CD4-positive, alpha-beta T cell treated with Interleukin-17A for 4 hours (primary cell): ENCODE data around the gene PLAC1.

Experiments used
- DNase-seq: peaks from one replicate; pipeline ENCODE4 v3.0.0-alpha.2; 2020; ENCODE audit warnings: mixed read lengths

The PLAC1 gene, protein sequence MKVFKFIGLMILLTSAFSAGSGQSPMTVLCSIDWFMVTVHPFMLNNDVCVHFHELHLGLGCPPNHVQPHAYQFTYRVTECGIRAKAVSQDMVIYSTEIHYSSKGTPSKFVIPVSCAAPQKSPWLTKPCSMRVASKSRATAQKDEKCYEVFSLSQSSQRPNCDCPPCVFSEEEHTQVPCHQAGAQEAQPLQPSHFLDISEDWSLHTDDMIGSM

GRCh38 chrX:134658002-134658759, at the start of gene PLAC1:
TSS of gene PLAC1 (minus strand) at chrX:134658471. CDS start at chrX:134566682, 91,789 bp downstream.
- DNase-seq, result no peak

DNA sequence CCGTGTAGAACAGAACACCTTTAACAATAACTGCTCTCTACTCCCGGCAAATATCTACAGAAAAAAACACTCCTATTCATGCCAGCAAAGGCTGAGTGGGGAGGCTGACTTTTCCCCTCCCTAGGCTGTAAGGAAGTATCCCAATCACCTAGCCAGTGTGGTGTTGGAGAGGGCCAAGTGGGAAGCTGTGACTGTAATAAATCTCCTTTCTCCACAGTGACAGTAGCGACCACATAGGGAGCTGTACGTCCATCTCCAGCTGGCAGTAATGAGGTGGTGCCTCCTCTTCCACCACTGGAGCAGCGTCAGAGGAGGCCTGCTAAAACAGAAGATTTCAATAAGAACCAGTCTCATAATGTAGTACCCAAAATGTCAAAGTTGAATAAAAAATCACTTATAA, 47.9 kb upstream of the PLAC1 start:
- no peak for DNase-seq

DNA sequence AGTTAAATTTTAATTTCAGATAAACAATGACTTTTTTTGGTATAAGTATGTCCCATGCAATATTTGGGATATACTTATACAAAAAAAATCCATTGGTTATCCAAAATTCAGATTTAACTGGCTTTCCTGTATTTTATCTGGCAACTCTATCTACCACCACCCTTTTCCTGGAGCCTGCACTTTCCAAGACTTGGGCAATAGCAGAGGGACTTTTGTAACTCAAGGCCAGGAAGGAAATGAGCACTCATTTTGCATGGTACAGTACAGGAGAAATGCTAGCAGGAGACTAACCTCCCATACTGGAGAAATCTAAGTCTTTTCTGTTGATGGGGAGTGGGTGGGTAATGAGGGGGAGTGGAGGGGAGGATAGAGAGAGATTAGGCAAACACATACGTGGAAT, 37.7 kb upstream of the PLAC1 start:
- DNase-seq, result no peak

DNA sequence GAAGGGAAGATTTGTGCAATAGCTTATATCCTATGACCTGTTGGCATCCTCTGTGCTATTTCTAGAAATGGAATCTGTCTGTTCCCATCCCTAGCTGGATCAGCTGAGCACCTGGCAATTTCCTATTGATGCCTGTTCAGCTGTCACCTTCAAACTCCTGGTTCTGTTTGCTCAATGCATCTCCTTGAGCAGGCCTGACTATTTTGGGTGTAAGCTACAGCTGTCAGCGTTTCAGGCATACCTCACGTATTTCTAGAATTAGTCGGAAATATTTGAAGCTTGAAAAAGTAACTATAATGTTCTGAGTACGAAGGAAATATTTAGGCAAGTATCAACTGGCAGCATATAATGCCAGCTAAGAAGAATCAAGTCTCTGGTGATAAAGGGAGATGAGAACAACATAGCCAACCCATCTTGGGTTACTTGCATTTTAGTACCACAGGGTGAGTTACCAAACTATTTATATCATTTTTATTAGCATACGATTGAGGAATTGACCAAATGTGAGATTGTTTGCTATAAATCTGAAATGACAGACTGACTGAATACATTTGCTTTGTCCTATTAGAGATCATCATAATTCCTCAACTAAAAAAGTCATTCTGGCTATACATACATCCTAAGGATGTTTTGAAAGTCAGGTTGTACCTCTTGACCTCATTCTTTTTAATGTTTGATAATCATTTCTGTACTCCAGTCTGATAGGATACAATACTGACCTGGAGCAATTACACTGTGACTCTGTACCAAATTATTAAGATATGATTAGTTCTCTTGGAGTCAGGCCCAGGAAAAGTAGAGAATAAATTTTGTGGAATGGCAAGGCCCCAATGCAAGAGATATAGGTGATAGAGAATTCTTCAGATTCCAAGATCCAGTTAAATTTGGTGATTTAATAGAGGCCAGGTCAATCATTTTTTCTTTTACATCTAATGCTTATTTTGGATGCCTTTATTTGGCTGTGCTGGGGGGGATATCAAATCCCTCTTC, 36.4 kb upstream of the PLAC1 start:
- DNase-seq, result no peak

GRCh38 chrX:134693644-134694043, 35.4 kb upstream of the PLAC1 start:
- DNase-seq, result no peak

- no peak for DNase-seq
Measured at GRCh38 chrX:134692990-134693389, 34.7 kb upstream of the PLAC1 start.

DNA sequence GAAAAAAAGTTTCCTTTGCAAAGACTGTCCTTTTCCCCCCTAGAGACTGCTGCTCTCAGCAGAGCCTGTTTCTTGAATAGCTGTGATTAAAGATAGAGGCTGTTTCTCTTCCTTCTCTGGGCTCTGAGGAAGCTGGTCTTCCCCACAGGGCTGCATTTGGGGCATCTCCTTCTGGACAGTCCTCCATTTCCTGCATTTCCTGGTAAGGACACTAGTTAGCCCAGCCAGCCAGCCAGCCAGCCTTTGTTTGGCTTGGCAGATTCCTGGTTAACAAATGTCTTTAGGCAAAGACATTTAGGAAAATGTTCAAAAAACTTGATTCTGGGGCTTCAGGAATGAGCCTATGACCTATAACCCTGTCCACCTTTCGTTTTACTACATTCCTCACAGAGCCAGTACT, 34.0 kb upstream of the PLAC1 start:
- no peak for DNase-seq

DNA sequence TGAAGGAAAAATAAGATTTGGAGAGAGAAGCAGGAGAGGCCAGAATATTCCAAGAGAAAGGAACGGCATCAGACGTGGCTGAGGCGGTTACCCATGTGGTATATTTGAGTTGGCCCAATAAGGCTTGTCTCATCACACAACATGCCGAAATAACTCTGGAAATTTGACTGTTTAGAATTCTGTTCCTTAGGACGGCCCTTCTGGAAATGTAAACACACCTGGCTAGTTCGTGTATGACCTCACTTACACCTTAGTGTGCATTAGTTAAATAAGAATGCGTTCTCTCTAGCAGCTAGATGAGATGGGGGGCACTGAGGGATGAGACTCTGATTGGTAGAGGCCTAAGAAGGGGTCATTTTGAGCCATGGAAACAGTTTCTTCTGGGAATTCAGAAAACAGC, 33.2 kb upstream of the PLAC1 start:
- DNase-seq, result no peak

- DNase-seq, result no peak
Measured at GRCh38 chrX:134688839-134689238, 30.6 kb upstream of the PLAC1 start.

GRCh38 chrX:134688031-134688823, 30.0 kb upstream of the PLAC1 start:
- no peak for DNase-seq

DNA sequence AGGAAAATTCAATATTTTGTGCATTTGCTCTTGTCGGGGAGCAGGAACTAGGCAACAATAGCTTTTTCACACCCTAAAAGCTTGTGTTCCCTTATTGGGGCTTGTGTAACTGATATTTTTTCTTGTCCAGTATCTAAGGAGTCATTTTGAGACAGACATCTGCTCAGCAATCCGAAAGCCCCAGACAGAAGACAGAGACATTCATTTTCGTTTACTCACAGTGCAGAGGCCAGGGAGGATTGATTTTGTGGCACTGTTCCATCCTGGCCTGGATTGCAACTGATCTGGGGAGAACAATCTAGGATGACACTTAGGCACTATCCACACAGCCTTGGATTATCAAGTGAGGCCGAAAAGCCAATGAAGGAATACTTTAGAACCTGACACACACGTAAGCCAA, 27.4 kb upstream of the PLAC1 start:
- DNase-seq, result no peak

GRCh38 chrX:134684956-134685355, 26.7 kb upstream of the PLAC1 start:
- DNase-seq, result no peak

DNA sequence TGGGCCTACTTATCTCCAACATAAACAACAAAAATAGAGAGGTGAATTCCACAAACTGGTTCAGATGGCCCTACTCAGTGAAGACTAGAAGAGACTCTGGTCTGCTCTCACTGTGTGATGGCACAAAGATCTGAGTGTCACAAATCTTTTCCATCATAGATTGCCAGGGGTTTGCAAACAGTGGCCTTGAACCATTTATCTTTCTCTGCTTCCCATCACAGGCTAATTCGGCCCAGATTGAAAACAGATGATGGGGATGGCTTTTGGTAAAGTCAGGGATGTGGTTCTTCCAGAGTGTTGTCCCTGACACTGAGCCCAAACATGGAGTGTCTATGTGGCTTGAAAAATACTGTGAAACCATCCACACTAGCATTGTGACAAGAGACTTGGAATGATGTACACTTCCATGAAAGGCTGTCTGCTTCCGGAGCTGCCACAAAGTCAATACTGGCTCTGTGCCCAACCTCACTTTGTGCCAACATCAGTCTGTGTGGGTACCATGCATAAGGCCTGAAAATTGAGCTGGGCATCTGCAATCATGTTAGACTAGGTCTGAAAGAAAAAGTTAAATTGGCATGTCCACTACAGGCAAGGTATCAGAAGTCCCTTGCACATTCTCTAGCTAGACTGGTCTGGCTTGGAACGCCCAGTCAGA, 25.2 kb upstream of the PLAC1 start:
- DNase-seq, result no peak

GRCh38 chrX:134682081-134682480, 23.8 kb upstream of the PLAC1 start:
- DNase-seq, result no peak

GRCh38 chrX:134679644-134680043, 21.4 kb upstream of the PLAC1 start:
- DNase-seq, result no peak

DNA sequence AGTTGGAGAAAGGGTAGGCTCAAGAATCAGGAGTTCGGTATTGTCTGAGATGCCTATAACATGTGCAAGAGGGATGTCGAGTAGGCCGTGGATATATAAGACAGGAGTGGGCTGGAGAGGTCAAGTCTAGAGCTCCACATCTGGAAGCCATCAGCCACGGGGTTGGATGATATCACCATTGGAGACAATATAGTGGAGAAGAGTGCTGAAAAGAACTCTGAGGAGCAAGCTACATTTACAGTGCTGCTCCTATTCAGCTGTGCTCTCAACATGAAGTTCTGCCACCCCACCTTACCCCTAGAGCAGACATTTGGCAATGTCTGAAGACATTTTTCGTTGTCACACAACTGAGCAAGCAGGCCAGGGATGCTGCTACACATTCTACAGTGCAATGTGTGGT, 20.9 kb upstream of the PLAC1 start:
- no peak for DNase-seq

- no peak for DNase-seq
Measured at GRCh38 chrX:134677332-134677731, 19.1 kb upstream of the PLAC1 start.

DNA sequence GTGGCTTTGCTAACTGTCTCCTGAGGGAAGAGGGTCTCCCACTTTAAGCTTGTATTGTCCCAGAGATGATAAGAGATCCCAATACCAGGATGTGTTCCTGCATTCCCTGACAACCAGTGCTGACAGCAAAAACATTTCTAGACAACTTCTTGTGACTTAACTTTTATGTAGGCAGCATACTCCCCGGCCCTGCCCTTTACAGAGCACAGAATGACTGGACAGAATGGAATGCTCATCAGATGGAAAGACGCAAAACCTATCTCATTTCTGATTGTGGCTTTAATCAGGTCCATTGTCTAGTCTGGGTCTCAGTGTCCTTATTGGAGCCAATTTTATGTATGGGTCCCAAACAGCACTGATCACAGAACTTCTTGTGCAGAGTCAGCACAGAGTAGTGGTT, 18.2 kb upstream of the PLAC1 start:
- DNase-seq, result no peak

GRCh38 chrX:134673123-134673522, 14.9 kb upstream of the PLAC1 start:
- no peak for DNase-seq

DNA sequence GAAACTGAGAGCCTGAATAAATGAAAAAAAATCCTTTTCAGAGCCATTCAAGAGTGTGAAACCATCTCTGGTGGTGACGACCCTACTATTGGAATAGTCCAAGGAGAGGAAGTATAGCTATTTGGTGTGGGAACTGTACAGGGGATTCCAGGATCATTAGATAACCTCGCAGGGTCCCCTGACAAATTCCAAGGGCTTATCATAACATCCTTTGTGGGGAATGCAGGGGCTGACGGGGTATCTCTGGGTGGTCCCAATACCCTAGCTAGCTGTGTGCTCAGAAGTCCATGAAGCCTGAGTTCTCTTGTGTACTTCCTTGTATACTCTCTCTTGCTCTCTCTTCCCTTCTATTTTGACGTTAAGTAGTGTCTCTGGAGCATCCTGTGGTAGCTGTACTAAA, 13.8 kb upstream of the PLAC1 start:
- DNase-seq, result no peak

GRCh38 chrX:134671294-134671693, 13.0 kb upstream of the PLAC1 start:
- DNase-seq, result no peak
